Fibroblast of gingiva (primary cell): ENCODE results near the gene NPHS1.
A peak's percentile ranks its signal among the peaks of the same experiment; 100 is the strongest.
"Not testable (repeated sequence)": the region's sequence is repeated elsewhere in the genome, so short reads cannot be mapped to it uniquely, and the experiment has no call there.

ENCODE experiments used
- DNase-seq: peaks from one replicate; pipeline ENCODE4 v3.0.0-alpha.2; 2011; ENCODE audit warnings: low read depth

NPHS1 gene

DNA sequence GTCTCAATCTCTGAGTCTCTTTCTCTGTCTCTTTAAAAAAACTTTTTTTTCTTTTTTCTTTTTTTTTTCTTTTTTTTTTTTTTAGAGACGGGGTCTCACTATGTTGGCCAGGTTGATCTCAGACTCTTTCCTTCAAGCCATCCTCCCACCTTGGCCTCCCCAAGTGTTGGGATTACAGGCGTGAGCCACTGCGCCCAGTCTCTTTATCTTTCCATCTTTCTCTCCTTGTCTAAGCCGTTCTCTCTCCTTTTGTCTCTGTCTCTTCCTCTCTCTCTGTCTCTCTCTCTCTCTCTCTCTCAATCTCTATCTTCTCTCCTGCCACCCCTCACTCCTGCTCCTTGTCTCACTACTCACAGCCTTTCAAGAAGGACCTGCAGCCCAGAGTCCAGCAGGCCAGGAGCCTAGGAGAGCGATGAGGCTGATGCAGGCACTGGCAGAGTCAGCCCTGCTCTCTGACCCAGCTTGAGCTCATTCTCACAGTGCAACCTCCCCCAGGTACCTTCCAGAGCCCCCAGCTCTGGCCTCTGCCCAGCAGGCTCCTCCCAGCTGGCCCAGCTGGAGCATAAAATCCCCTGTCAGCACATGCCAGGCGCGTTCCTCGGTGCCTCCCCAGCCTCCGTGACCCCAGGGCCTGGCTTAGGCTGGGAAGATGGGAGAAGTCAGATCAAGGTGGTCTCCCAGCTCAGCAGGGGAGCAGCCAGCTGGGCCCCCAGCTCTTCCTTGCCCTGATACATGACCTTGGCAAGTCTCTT is at the start of gene NPHS1:
Gene NPHS1, minus strand, starts transcription at position 476 of the 752 bp plus-strand sequence. CDS start 667 bp downstream, outside the sequence.
- no peak for DNase-seq

GRCh38 chr19:35901055-35901644 is 48.8 kb upstream of the NPHS1 start:
- DNase-seq = peak; percentile 69

- peak; percentile 77 for DNase-seq
Measured at GRCh38 chr19:35899547-35900214, 47.4 kb upstream of the NPHS1 start.

- DNase-seq = no peak
Measured at GRCh38 chr19:35898499-35898809, 46.1 kb upstream of the NPHS1 start.

- no peak for DNase-seq
Measured at GRCh38 chr19:35897706-35898451, 45.6 kb upstream of the NPHS1 start.

- DNase-seq = no peak
Measured at GRCh38 chr19:35896643-35897040, 44.3 kb upstream of the NPHS1 start.

DNA sequence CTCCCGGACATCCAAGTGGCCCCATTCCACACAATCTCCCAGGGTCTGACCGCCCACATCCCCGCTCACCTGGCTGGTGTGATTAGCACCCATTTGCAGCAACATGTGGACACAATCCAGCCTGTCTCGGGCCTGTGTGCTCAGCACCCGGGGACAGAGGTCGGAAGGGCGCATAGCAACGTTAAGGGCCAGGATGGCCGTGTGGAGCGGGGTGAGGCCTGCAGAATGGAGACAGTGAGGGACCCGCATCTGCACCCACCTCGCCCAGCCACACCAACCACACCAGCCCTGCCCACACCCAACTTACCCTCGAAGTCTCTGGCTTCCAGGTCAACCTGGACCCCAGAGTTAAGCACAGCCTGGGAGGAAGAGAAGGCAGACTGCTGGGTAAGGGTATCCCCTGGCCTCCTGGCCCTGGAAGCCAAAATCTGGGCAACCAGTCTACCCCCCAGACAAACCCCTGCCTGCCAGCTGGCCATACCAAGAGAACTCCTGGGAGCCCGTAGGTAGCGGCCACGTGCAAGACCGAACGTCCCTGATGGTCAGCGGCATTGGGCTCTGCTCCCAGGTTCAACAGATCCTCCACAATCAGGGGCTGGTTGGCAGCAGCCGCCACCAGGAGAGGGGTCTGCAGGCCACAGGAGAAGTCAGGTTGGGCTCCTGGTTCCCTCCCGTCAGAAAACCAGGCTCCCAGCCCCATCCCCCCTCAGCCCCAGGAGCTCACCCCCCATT is 43.8 kb upstream of the NPHS1 start:
- DNase-seq = no peak

GRCh38 chr19:35894342-35894741 is 42.0 kb upstream of the NPHS1 start:
- no peak for DNase-seq

GRCh38 chr19:35891819-35892218 is 39.5 kb upstream of the NPHS1 start:
- not testable (repeated sequence) for DNase-seq

DNA sequence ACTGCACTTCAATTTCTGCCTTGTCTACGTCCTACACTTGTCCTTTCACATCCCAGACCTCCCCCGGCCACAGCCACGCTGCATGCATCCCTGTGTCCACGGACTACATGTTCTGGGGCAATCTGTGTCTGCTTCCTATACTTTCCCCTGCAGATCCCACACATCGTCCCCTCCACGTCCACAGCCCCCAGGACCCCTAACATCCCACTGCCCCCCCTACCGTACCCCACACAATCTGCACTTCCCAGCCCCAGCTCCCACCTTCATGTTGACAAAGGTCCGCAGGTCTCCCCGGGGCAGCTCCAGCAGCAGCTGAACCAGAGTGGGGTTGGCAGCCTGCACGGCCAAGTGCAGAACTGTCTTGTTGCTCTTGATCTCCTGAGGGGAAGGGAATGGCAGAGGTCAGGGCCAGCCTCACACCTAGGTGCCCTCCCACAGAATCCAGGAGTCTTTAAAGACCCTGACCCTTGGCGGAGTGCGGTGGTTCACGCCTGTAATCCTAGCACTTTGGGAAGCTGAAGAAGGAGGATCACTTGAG is 37.9 kb upstream of the NPHS1 start:
- DNase-seq = no peak

- DNase-seq = no peak
Measured at GRCh38 chr19:35889370-35890112, 37.2 kb upstream of the NPHS1 start.

DNA sequence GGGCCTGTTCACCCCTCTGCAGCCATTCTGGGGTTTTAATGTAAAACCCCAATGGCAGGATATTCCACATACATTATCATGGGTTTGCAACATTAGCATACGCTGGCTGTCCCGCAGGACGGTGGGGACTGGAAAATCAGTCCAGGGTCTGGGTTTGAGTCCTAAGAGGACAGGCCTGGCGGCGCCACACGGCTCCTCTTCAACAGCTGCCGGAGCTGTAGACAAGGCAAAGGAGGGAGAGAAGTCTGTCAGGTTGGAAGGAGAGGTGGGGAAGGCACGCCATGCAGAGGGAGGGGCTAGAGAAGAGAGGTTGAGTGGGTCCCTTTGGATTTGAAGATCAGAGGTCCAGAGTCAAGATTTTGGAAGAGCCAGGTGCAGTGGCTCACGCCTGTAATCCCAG is 36.1 kb upstream of the NPHS1 start:
- DNase-seq = no peak

DNA sequence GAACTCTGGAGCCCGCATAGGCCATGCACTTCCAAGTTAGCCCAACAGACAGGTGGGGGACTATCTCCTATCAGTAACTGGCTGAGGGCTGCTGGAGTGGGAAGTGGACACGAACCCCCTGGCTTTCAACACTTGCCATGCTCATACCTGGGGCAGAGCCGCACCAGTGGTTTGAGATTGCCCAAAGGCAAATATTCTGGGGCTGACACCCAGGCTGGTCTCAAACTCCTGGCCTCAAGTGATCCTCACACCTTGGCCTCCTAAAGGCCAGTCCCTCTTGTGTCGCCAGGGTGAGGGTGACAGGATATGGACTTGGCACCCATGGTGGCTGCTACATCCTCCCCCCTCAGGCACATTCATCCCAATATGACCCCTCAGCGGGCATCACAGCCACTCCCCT is 34.9 kb upstream of the NPHS1 start:
- no peak for DNase-seq

DNA sequence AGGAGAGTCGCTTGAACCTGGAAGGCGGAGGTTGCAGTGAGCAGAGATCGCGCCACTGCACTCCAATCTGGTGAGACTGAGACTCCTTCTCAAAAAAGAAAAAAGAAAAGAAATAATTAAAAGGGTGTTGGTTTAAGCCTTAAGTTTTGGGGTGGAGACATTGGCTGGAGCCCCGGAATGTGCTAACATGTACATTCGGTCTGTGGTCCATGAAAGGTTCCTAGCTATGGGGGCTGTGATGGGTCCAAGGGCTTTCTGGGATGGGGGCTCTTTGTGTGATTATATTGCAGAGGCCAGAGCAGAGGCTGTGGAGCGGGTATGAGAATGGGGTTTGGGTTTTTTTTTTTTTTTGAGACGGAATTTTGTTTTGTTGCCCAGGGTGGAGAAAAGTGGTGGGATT is 33.6 kb upstream of the NPHS1 start:
- DNase-seq = no peak

DNA sequence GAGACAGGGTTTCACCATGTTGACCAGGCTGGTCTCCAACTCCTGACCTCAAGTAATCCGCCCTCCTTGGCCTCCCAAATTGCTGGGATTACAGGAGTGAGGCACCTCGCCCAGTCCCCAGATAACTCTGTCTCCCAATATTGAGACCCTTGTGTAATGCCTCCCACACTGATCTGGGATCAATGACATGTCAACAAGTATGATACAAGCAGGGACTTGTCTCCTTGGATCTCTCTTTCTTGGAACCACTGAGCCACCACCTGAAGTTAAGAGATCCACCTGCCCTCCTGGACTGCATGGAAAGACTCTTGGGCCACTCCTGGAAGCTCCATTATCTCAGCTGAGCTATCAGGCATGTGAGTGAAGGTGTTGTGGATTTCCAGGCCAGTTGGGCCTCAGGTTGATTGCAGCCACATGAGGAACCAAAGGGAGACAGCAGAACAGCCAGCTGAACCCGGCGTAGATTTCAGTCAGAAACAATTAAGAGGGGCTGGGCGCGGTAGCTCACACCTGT is 33.0 kb upstream of the NPHS1 start:
- no peak for DNase-seq

DNA sequence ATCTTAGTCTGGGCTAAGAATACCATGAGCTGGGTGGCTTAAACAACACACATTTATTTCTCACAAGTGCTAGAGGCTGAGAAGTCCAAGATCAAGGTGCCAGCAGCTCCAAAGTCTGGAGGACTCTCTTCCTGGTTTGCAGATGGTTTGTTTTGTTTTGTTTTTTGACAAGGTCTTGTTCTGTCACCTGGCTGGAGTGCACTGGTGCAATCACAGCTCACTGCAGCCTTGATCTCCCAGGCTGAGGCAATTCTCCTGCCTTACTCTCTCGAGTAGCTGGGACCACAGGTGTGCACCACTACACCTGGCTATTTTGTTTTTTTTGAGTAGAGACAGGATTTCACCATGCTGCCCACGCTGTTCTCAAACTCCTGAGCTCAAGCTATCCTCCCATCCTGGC is 31.6 kb upstream of the NPHS1 start:
- DNase-seq = no peak

DNA sequence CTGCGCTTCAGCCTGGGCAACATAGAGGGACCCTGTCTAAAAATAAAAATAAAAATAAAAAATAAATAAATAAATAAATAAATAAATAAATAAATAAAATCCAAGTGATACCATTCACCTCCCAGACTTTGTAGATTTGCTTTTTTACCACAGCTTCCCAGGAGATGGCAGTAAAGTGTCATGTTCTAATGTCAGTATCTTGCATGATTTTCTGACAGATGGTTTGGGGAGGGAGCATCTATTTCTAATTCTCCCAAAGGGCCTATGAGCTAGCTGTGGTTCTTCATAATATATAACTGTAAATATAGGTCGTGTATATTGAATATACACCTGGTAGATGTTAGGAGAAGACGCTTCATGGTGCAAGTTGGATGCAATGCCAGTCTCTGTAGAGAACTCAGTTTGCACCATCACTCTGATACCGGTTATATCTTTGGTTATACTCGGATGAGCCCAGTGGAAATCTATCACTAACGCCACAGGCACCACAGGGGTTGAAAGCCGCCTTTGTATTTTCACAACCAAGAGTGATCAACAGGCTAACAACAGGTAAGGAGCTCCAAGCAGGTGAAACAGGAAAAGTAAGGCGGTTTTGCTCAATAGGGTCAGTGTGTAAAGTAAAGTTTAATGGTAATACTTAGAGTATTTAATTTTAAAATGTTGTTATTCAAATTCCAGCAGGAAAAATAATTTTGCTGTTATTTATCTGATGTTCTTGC is 30.0 kb upstream of the NPHS1 start:
- DNase-seq = peak; percentile 75

GRCh38 chr19:35879770-35880317 is 27.5 kb upstream of the NPHS1 start:
- DNase-seq = peak; percentile 81

GRCh38 chr19:35879068-35879467 is 26.8 kb upstream of the NPHS1 start:
- DNase-seq = no peak

- no peak for DNase-seq
Measured at GRCh38 chr19:35874392-35874930, 22.2 kb upstream of the NPHS1 start.
